Activated T-cell treated with anti-CD3 and anti-CD28 coated beads, Interleukin-2, amount 50 U/mL, for 1 hour (primary cell): ENCODE measurements around the gene CHST1.
A peak's percentile ranks its signal among the peaks of the same experiment; 100 is the strongest.

ENCODE experiments used
- DNase-seq: peaks from one replicate; pipeline ENCODE4 v3.0.0-alpha.2; 2020

Gene CHST1

GRCh38 chr11:45659818-45660160 is 5.6 kb downstream of the CHST1 start:
- no peak for DNase-seq

- no peak for DNase-seq
These were observed 6.2 kb downstream of the CHST1 start for GRCh38 chr11:45659031-45659817.

- DNase-seq, result no peak
These were observed 7.0 kb downstream of the CHST1 start for GRCh38 chr11:45658292-45658991.

GRCh38 chr11:45657496-45658260 is 7.7 kb downstream of the CHST1 start:
- peak; percentile 2 for DNase-seq

- DNase-seq, result peak; percentile 15
These were observed 9.6 kb downstream of the CHST1 start for GRCh38 chr11:45655831-45656230.

- DNase-seq, result peak; percentile 66
These were observed 10.1 kb downstream of the CHST1 start for GRCh38 chr11:45655347-45655756.

- no peak for DNase-seq
These were observed 10.5 kb downstream of the CHST1 start for GRCh38 chr11:45655012-45655283.

GRCh38 chr11:45654231-45655011 is 11.0 kb downstream of the CHST1 start:
- DNase-seq, result peak; percentile 12

GRCh38 chr11:45653277-45653676 is 12.1 kb downstream of the CHST1 start:
- DNase-seq, result no peak

- DNase-seq, result peak; percentile 5
These were observed 12.6 kb downstream of the CHST1 start for GRCh38 chr11:45652781-45653180.

- peak; percentile 7 for DNase-seq
These were observed 13.3 kb downstream of the CHST1 start for GRCh38 chr11:45651841-45652749.

- peak; percentile 10 for DNase-seq
These were observed 14.3 kb downstream of the CHST1 start for GRCh38 chr11:45651156-45651555.

GRCh38 chr11:45650166-45651095 is 15.0 kb downstream of the CHST1 start:
- peak; percentile 10 for DNase-seq

GRCh38 chr11:45649544-45650165 is 15.8 kb downstream of the CHST1 start:
- DNase-seq, result peak; percentile 9

- DNase-seq, result no peak
These were observed 16.5 kb downstream of the CHST1 start for GRCh38 chr11:45648931-45649330.

GRCh38 chr11:45647786-45648185 is 17.6 kb downstream of the CHST1 start:
- no peak for DNase-seq

- DNase-seq, result no peak
These were observed 18.1 kb downstream of the CHST1 start for GRCh38 chr11:45647329-45647728.

- DNase-seq, result peak; percentile 7
These were observed 19.0 kb downstream of the CHST1 start for GRCh38 chr11:45646275-45646927.

GRCh38 chr11:45644981-45645889 is 20.2 kb downstream of the CHST1 start:
- DNase-seq, result peak; percentile 2
